NCI-H2227 treated with DMSO at 0.1 percent for 48 hours (cell line): ENCODE results near the gene CCNB1.
A peak's percentile ranks its signal among the peaks of the same experiment; 100 is the strongest.
"Not testable (repeated sequence)": the region's sequence is repeated elsewhere in the genome, so short reads cannot be mapped to it uniquely, and the experiment has no call there.

Experiments
- DNase-seq: peaks from one replicate; lab custom pipeline; 2025; lab: John Stamatoyannopoulos, UW

Gene CCNB1

GRCh38 chr5:69166686-69167492 is at the start of gene CCNB1:
TSS of gene CCNB1 (plus strand) at chr5:69167150. CDS start at chr5:69167263, 113 bp downstream.
- peak; percentile 95 for DNase-seq

- DNase-seq, result no peak
Measured at GRCh38 chr5:69129413-69129812, 37.5 kb upstream of the CCNB1 start.

GRCh38 chr5:69130241-69130640 is 36.7 kb upstream of the CCNB1 start:
- no peak for DNase-seq

- no peak for DNase-seq
Measured at GRCh38 chr5:69131304-69131703, 35.6 kb upstream of the CCNB1 start.

- no peak for DNase-seq
Measured at GRCh38 chr5:69134126-69134525, 32.8 kb upstream of the CCNB1 start.

- DNase-seq, result no peak
Measured at GRCh38 chr5:69136293-69136692, 30.7 kb upstream of the CCNB1 start.

GRCh38 chr5:69137208-69137607 is 29.7 kb upstream of the CCNB1 start:
- not testable (repeated sequence) for DNase-seq

GRCh38 chr5:69137807-69138206 is 29.1 kb upstream of the CCNB1 start:
- DNase-seq, result no peak

GRCh38 chr5:69138766-69139165 is 28.2 kb upstream of the CCNB1 start:
- no peak for DNase-seq

GRCh38 chr5:69140239-69140638 is 26.7 kb upstream of the CCNB1 start:
- DNase-seq, result not testable (repeated sequence)

- DNase-seq, result no peak
Measured at GRCh38 chr5:69140827-69141226, 26.1 kb upstream of the CCNB1 start.

- not testable (repeated sequence) for DNase-seq
Measured at GRCh38 chr5:69148576-69148975, 18.4 kb upstream of the CCNB1 start.

GRCh38 chr5:69148981-69149675 is 17.8 kb upstream of the CCNB1 start:
- no peak for DNase-seq

GRCh38 chr5:69149676-69150010 is 17.3 kb upstream of the CCNB1 start:
- no peak for DNase-seq

GRCh38 chr5:69152731-69153130 is 14.2 kb upstream of the CCNB1 start:
- no peak for DNase-seq

- no peak for DNase-seq
Measured at GRCh38 chr5:69156456-69156855, 10.5 kb upstream of the CCNB1 start.

- no peak for DNase-seq
Measured at GRCh38 chr5:69158039-69158438, 8.9 kb upstream of the CCNB1 start.

GRCh38 chr5:69160651-69161050 is 6.3 kb upstream of the CCNB1 start:
- no peak for DNase-seq

- DNase-seq, result no peak
Measured at GRCh38 chr5:69167493-69167855, 524 bp downstream of the CCNB1 start.

- no peak for DNase-seq
Measured at GRCh38 chr5:69167929-69168328, 979 bp downstream of the CCNB1 start.

GRCh38 chr5:69170495-69170894 is 3.5 kb downstream of the CCNB1 start:
- no peak for DNase-seq

GRCh38 chr5:69170969-69171368 is 4.0 kb downstream of the CCNB1 start:
- DNase-seq, result no peak

- DNase-seq, result not testable (repeated sequence)
Measured at GRCh38 chr5:69181659-69182293, 14.8 kb downstream of the CCNB1 start.
